H1 (cell line): ENCODE results near the gene BABAM2.

Experiments used
- CEBPB ChIP-seq: IDR thresholded peaks from 2 replicates; pipeline ENCODE4 v1.6.1; 2012; ENCODE audit warnings: low read depth, low read length
- EGR1 ChIP-seq: IDR thresholded peaks from 2 replicates; pipeline ENCODE4 v1.6.1; 2011; ENCODE audit warnings: low read depth, low read length, borderline replicate concordance
- EP300 ChIP-seq, 2 experiments: IDR thresholded peaks; 1 replicate in 1 of 2; 2 replicates in 1 of 2; pipeline ENCODE4 v1.6.1; 2011 to 2012; ENCODE audit warnings: low read depth in 2 of 2, low read length in 2 of 2, mild to moderate bottlenecking in 2 of 2, borderline replicate concordance in 1 of 2, inconsistent platforms in 1 of 2, moderate library complexity in 1 of 2
- POLR2A ChIP-seq, 2 experiments: IDR thresholded peaks; 1 replicate in 1 of 2; 2 replicates in 1 of 2; pipeline ENCODE4 v1.6.1; 2011; ENCODE audit warnings: low read depth in 2 of 2, low read length in 2 of 2, mild to moderate bottlenecking in 2 of 2; ENCODE audit errors: control extremely low read depth in 1 of 2
- RAD21 ChIP-seq, 2 experiments: IDR thresholded peaks in 1 of 2; conservative IDR thresholded peaks in 1 of 2; 2 replicates each; pipeline ENCODE4 v1.6.1; 2011; ENCODE audit warnings: low read depth in 2 of 2, low read length in 2 of 2, improper control_type of control experiment in 1 of 2, inconsistent platforms in 1 of 2, mild to moderate bottlenecking in 1 of 2, moderate library complexity in 1 of 2
- TBP ChIP-seq: IDR thresholded peaks from 2 replicates; pipeline ENCODE4 v1.6.1; 2011; ENCODE audit warnings: low read depth, low read length, improper control_type of control experiment
- YY1 ChIP-seq: IDR thresholded peaks from 2 replicates; pipeline ENCODE4 v1.6.1; 2011; ENCODE audit warnings: low read depth, mild to moderate bottlenecking, low read length
- TF ChIP-seq, protein P1 (sequence below), 3 experiments: IDR thresholded peaks; 1 replicate in 2 of 3; 2 replicates in 1 of 3; pipeline versions ENCODE4 v1.5.1 to v1.6.1; 2011; ENCODE audit warnings: low read length in 3 of 3, mild to moderate bottlenecking in 3 of 3, inconsistent platforms in 2 of 3, low read depth in 1 of 3, moderate library complexity in 1 of 3; ENCODE audit not compliant: insufficient read depth in 1 of 3; ENCODE audit errors: control extremely low read depth in 1 of 3
- TF ChIP-seq, protein P2 (sequence below): IDR thresholded peaks from 2 replicates; pipeline ENCODE4 v1.6.1; 2012; ENCODE audit warnings: inconsistent platforms

DNA sequence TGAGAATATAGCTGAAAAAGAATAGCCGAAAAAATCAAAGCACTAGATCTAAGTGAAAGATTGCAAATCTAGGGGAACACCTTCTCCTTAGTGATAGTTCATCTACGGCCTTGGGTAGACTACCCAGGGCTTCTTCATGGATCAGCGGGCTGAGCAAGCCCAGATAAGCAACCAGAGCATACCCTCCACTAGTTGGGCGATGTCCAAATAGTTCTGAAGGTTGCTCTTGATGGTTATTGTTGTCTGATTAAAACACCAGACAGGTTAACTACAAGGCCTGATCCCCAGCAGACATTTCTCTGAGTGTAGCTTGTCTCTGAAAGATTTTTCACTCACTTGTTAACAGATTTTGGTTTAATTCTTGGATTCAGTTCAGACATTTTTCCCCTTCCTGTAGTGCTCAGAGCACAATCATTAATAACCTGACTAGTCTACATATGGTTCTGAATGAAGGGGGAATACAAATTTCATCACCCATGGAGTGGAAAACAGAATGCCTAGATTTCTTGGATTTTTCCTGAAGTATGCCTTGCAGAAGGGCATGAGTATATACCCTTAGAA lies 99.6 kb downstream of the BABAM2 start:
- TF ChIP-seq, protein P1, sequence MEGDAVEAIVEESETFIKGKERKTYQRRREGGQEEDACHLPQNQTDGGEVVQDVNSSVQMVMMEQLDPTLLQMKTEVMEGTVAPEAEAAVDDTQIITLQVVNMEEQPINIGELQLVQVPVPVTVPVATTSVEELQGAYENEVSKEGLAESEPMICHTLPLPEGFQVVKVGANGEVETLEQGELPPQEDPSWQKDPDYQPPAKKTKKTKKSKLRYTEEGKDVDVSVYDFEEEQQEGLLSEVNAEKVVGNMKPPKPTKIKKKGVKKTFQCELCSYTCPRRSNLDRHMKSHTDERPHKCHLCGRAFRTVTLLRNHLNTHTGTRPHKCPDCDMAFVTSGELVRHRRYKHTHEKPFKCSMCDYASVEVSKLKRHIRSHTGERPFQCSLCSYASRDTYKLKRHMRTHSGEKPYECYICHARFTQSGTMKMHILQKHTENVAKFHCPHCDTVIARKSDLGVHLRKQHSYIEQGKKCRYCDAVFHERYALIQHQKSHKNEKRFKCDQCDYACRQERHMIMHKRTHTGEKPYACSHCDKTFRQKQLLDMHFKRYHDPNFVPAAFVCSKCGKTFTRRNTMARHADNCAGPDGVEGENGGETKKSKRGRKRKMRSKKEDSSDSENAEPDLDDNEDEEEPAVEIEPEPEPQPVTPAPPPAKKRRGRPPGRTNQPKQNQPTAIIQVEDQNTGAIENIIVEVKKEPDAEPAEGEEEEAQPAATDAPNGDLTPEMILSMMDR (IDR thresholded peaks at IDR 0.05; ENCODE audit: control extremely low read depth in 1 of 3, insufficient read depth in 1 of 3, low read depth in 1 of 3, low read length in 3 of 3) = no peak
- no peak for TF ChIP-seq EP300 (IDR thresholded peaks at IDR 0.05; ENCODE audit: borderline replicate concordance in 1 of 2, low read depth in 2 of 2, low read length in 2 of 2)
- TF ChIP-seq CEBPB = no peak
- TF ChIP-seq POLR2A (IDR thresholded peaks at IDR 0.05; ENCODE audit: control extremely low read depth in 1 of 2, low read depth in 2 of 2, low read length in 2 of 2) = no peak
- TF ChIP-seq TBP = no peak
- TF ChIP-seq, protein P2, sequence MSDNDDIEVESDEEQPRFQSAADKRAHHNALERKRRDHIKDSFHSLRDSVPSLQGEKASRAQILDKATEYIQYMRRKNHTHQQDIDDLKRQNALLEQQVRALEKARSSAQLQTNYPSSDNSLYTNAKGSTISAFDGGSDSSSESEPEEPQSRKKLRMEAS = no peak
- no peak for TF ChIP-seq RAD21 (IDR thresholded peaks at IDR 0.05 in 1 of 2, conservative IDR thresholded peaks at IDR 0.05 in 1 of 2; ENCODE audit: low read depth in 2 of 2, low read length in 2 of 2)
- no peak for TF ChIP-seq YY1
- TF ChIP-seq EGR1 = no peak
